ENCODE measurements around the gene CNTN4. TPM values are rescaled to one million over a fixed set of nuclear protein-coding genes. Genes with fewer than 3 reads are reported as not detected.

Gene CNTN4
- total RNA-seq, 2 donors from 2014 or later: 13.0 to 50.1 TPM

DNA sequence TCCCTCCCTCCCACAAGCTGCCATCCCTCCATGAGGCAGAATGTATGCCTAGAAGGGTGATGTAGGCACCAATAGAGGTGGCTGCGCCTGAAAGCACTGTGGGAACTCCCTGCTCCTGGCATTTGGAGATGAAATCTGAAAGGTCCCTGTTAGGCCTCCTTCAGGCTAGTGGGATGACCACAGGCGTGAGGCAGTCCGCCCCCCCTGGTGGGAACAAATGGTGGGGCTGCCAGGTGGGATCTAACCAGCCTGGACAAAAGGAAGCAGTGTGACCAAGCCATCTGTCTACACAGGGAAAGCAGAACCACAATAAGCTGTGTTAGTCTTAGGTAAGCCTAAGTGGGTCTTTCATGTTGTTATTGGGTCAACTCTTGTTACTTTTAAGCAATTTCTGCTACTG lies 986.2 kb downstream of the CNTN4 start:
- no peak for TF ChIP-seq POLR2A (IDR thresholded peaks at IDR 0.05)
- TF ChIP-seq, protein P1, sequence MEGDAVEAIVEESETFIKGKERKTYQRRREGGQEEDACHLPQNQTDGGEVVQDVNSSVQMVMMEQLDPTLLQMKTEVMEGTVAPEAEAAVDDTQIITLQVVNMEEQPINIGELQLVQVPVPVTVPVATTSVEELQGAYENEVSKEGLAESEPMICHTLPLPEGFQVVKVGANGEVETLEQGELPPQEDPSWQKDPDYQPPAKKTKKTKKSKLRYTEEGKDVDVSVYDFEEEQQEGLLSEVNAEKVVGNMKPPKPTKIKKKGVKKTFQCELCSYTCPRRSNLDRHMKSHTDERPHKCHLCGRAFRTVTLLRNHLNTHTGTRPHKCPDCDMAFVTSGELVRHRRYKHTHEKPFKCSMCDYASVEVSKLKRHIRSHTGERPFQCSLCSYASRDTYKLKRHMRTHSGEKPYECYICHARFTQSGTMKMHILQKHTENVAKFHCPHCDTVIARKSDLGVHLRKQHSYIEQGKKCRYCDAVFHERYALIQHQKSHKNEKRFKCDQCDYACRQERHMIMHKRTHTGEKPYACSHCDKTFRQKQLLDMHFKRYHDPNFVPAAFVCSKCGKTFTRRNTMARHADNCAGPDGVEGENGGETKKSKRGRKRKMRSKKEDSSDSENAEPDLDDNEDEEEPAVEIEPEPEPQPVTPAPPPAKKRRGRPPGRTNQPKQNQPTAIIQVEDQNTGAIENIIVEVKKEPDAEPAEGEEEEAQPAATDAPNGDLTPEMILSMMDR (IDR thresholded peaks at IDR 0.05): no peak
- Histone ChIP-seq H3K27ac (no peak overlapping the region), H3K4me1 (no peaks in the 10 kb centered on the region), H3K36me3 (replicated peaks in 1 of 2; ENCODE audit: insufficient read depth in 1 of 2, low read depth in 2 of 2) (no peaks in the 10 kb centered on the region), H3K27me3 (no peaks in the 10 kb centered on the region), H3K9me3 (no peaks in the 10 kb centered on the region), H3K4me3 (no peak overlapping the region)
- DNase-seq (no peak), ATAC-seq (no peak)
- intact Hi-C loops (cut with DNase I): no loop called here
- 59 to 68% methylated on average over 3 of the region's 3 CpGs for WGBS, 2 donors

DNA sequence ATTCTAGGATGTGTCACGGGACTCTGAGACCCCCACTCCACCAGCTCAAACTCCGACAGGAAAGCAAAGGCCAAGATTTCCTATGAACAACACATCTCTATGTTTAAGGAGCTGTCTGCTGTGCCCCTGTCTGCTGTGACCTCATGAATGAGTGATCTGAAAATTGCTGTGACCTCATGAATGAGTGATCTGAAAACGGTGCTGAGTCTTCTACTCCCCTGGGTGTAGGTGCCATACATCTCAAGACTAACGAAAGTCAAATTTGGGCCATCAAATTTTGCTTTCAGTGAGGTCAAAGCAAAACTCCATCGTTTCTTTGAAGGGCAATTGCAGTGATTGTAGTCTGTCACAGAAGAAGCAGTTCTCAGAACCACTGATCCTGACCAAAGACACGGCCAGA lies 987.1 kb downstream of the CNTN4 start:
- H3K27ac ChIP-seq: no peak overlapping the region

DNA sequence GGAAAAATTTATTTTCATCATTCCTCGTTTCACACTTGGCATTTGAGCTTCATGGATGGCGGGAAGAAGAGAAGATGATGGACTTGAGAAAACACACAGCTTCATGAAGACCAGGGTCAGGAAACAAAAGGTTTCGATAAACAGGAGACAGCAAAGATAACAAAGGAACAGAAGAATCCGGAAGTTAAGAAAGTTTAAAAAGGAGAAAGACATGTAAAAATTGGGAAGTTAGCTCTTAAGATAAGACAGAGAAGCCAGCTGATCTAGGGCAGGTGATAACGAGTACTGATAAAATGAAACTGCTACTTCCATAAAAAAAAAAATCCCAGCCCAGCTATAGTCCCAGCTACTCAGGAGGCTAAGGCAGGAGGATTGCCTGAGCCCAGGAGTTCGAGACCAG lies 987.6 kb downstream of the CNTN4 start:
- WGBS, 2 donors: 56 to 68% methylated on average over 6 of the region's 6 CpGs
- H3K36me3 ChIP-seq (replicated peaks in 1 of 2; ENCODE audit: insufficient read depth in 1 of 2, low read depth in 2 of 2): no peaks in the 10 kb centered on the region
- TF ChIP-seq, protein P1 (IDR thresholded peaks at IDR 0.05): no peak
- TF ChIP-seq POLR2A (IDR thresholded peaks at IDR 0.05): no peak
- DNase-seq: no peak
- H3K27me3 ChIP-seq: no peaks in the 10 kb centered on the region
- no peak overlapping the region for H3K4me3 ChIP-seq
- no peak overlapping the region for H3K27ac ChIP-seq
- intact Hi-C loops (cut with DNase I): no loop called here
- no peaks in the 10 kb centered on the region for H3K9me3 ChIP-seq
- ATAC-seq: no peak
- H3K4me1 ChIP-seq: no peaks in the 10 kb centered on the region

More for the DNA sequence above, 987.1 kb downstream of the CNTN4 start:
- Histone ChIP-seq H3K9me3 (no peaks in the 10 kb centered on the region), H3K36me3 (replicated peaks in 1 of 2; ENCODE audit: insufficient read depth in 1 of 2, low read depth in 2 of 2) (no peaks in the 10 kb centered on the region), H3K27me3 (no peaks in the 10 kb centered on the region), H3K4me1 (no peaks in the 10 kb centered on the region), H3K4me3 (no peak overlapping the region)
- no peak for TF ChIP-seq POLR2A (IDR thresholded peaks at IDR 0.05)
- TF ChIP-seq, protein P1 (IDR thresholded peaks at IDR 0.05): no peak
- intact Hi-C loops (cut with DNase I): no loop called here
- DNase-seq (no peak), ATAC-seq (no peak)
- 57 to 65% methylated on average over 6 of the region's 6 CpGs for WGBS, 2 donors

DNA sequence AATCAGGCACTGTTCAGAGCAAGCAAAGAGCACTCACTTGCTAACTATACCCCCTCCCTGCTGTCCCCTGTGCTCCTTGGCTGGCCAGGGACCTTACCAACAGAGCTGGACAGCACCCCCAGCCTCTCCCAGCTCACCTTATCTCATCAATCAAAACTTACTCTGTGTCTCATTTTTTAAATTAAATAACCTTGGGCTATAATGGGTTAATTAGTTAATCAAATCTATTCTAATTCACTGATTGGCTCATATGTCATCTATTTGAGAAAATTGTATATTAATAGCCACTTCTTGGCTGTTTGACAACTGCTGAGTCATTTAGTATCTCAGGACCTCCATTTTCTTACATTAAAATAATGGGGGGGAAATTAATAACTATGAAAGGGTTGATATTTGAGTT lies 988.6 kb downstream of the CNTN4 start:
- DNase-seq (no peak), ATAC-seq (no peak)
- no peaks in the 10 kb centered on the region for H3K36me3 ChIP-seq (replicated peaks in 1 of 2; ENCODE audit: insufficient read depth in 1 of 2, low read depth in 2 of 2)
- H3K27ac ChIP-seq: no peak overlapping the region
- intact Hi-C loops (cut with DNase I): no loop called here
- no peak for TF ChIP-seq POLR2A (IDR thresholded peaks at IDR 0.05)
- TF ChIP-seq, protein P1 (IDR thresholded peaks at IDR 0.05): no peak
- no peaks in the 10 kb centered on the region for H3K27me3 ChIP-seq
- no peak overlapping the region for H3K4me3 ChIP-seq
- no peaks in the 10 kb centered on the region for H3K4me1 ChIP-seq
- no peaks in the 10 kb centered on the region for H3K9me3 ChIP-seq

DNA sequence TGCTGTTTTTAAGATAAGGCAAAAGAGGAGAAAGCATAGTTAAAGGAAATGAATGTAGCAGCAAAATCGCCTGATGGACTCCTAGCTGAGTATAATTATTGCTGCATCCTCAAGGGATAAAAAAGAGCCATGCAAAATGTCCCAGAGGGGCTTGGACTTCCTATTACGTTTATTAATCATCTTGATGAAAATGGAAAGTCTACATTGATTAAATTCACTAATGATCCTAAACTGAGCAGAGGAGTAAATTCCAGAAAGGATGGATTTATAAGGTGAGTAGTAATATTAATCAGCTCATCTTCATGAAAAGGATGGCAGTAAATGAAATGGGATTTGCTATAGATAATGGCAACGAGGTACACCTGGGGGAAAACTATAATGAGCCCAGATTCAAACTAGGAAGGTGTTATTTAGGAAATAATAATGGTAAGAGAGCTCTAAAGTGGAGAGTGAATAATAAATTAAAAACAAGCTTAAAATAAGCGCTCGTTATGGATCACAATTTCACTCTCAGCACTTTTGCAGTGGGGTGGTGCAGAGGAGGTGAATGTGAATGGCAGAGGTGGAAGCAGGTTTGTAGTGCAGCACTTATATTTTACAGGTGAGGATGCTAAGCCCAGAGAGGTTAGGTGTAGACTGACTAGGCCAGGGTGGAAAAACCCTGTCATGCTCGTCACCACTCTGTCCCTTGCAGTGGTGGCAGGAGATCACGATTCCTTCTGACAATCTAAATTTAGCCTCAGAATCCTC lies 989.2 kb downstream of the CNTN4 start:
- Histone ChIP-seq H3K27ac (no peak overlapping the region), H3K36me3 (replicated peaks in 1 of 2; ENCODE audit: insufficient read depth in 1 of 2, low read depth in 2 of 2) (no peaks in the 10 kb centered on the region), H3K4me3 (no peak overlapping the region), H3K9me3 (no peaks in the 10 kb centered on the region), H3K27me3 (no peaks in the 10 kb centered on the region), H3K4me1 (no peaks in the 10 kb centered on the region)
- intact Hi-C loops (cut with DNase I): no loop called here
- TF ChIP-seq POLR2A (IDR thresholded peaks at IDR 0.05): no peak
- TF ChIP-seq, protein P1 (IDR thresholded peaks at IDR 0.05): no peak
- ATAC-seq: no peak
- DNase-seq: no peak
- 60 to 64% methylated on average over 7 of the region's 7 CpGs for WGBS, 2 donors

All from body of pancreas (tissue), 4 donors.